Measurements from ENCODE around the gene RAD51AP2. TPM values are rescaled to one million over a fixed set of nuclear protein-coding genes. Genes with fewer than 3 reads are reported as not detected.

RAD51AP2 gene
- total and polyA plus RNA-seq, 2 of the 8 experiments (the other 6 are each of a cell fraction or from before 2014, with no cell fraction given): 0.02 to 0.20 TPM

DNA sequence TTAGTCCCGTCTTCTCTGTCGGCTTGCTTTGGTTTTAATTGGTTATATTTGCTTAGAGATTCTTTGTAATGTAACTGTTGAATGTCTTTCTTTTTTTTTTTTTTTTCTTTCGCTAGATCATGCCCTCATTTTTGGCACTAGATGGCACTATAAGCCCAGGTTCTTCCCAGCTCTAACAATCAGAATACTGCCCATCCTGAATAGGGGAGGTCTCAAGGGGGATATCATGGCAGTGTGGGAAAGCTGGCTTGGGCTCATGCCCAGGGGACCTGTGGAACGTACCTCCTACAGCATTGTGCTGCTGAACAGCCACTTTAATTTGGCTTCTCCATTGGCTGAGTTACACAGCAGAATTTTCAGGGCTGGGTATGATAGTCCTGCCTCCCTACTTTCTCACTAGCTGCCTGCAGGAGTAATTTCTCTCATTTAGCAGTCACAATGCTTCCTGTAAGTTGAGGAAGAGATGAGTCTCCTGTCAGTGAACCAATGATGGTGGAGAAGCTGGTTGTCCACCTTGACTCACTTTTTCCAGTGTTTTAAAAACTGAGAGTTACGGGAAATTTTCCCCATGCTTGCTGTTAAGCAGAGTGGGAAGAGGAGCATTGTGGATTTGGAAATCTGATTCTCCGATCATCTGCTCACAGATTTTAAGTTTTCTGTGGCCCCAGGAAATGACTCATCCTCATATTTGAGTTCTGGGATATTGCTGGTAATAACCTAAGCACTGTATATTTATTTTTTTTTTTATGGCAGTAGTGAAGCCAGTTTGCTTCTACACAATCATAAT lies 47.2 kb downstream of the RAD51AP2 start (continued):
- peak; percentile 91 to 93 for TF ChIP-seq RAD21 (IDR thresholded peaks at IDR 0.05 in 1 of 2, conservative IDR thresholded peaks at IDR 0.05 in 1 of 2; ENCODE audit: low read depth in 2 of 2, low read length in 2 of 2)

Data from H1 (cell line).